Measurements from ENCODE around the gene BASP1. TPM values are rescaled to one million over a fixed set of nuclear protein-coding genes. Genes with fewer than 3 reads are reported as not detected.

Gene BASP1, protein sequence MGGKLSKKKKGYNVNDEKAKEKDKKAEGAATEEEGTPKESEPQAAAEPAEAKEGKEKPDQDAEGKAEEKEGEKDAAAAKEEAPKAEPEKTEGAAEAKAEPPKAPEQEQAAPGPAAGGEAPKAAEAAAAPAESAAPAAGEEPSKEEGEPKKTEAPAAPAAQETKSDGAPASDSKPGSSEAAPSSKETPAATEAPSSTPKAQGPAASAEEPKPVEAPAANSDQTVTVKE
- total RNA-seq: 4.1 and 7.1 TPM in 2 replicates

DNA sequence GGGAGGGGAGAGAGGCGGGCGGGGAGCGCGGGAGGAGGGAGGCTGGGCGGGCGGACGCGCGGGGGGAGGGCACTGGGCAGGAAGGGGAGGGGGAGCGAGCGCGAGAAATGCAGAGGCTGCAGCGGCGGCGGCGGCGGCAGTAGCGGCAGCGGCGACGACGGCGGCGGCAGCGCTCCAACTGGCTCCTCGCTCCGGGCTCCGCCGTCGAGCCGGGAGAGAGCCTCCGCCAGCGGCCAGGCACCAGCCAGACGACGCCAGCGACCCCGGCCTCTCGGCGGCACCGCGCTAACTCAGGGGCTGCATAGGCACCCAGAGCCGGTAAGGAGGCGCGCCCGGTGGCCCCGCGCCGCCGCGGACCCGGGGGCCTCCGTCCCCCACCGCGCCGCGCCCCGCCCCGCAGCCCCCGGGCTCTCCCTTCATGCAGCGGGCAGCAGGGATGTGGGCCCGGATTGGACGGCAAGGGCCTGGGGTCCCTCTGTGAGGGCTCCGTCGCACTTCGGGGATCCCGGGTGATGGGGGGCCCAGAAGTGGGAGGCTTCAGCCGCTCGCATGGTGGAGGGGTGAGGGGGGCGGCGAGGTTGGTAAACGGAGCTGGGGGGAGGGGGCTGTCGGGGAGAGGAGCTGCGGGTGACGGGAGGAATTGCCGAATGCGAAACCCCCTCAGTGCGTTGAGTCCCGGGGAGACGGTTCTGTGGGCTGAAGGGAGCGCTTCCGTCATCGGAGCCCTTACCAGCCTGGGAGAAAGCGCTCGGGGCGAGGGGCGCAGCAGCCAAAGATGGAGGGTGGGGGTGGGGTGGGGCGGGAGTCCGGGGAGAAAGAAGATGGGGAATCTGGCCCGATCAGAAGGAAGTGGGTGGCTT, at the start of gene BASP1:
Gene BASP1 (plus strand): TSS at position 139 of the 860 bp plus-strand sequence. CDS start 57,586 bp downstream, outside the sequence.

Small RNAs within 50 kb of the gene (small RNA-seq; reads per million reads assigned to genes)
- gene RNU6-1003P: not detected

Data from placental epithelial cell (primary cell).